GM23338 (cell line): ENCODE data around the gene PRIM1. TPM values are rescaled to one million over a fixed set of nuclear protein-coding genes. Genes with fewer than 3 reads are reported as not detected.
"Not testable (repeated sequence)": the region's sequence is repeated elsewhere in the genome, so short reads cannot be mapped to it uniquely, and the experiment has no call there.

Experiments
- ATAC-seq: fragments of 200-7000 bp; cut with Tn5 transposase; 3 replicates; pipeline ENCODE4 v1.9.1; 2020
- DNase-seq: peaks from one replicate; pipeline ENCODE4 v3.0.0-alpha.2; 2015; ENCODE audit warnings: low spot score
- H2AFZ ChIP-seq: fragments of 200-600 bp; sonication (generic); 2 replicates; pipeline ENCODE4 v1.8.0; 2016; ENCODE audit warnings: antibody characterized with exemption, mild to moderate bottlenecking, moderate library complexity
- H3F3A ChIP-seq: fragments of 200-600 bp; sonication (generic); replicated peaks from 2 replicates; pipeline ENCODE4 v1.8.0; 2017; ENCODE audit warnings: antibody characterized with exemption, mixed run types, low read depth
- H3K27ac ChIP-seq: fragments of 200-600 bp; sonication (generic); 2 replicates; pipeline ENCODE4 v1.6.1; 2016; ENCODE audit warnings: low read depth
- H3K27me3 ChIP-seq: fragments of 200-600 bp; sonication (generic); 2 replicates; pipeline ENCODE4 v1.8.0; 2016; ENCODE audit warnings: mild to moderate bottlenecking, mixed run types, moderate library complexity; ENCODE audit not compliant: insufficient read depth
- H3K36me3 ChIP-seq: fragments of 200-600 bp; sonication (generic); 2 replicates; pipeline ENCODE4 v1.8.0; 2016; ENCODE audit warnings: mild to moderate bottlenecking; ENCODE audit not compliant: insufficient read depth
- H3K4me1 ChIP-seq: fragments of 200-600 bp; sonication (generic); 2 replicates; pipeline ENCODE4 v1.8.0; 2016; ENCODE audit warnings: mild to moderate bottlenecking, moderate library complexity; ENCODE audit not compliant: insufficient read depth
- H3K4me2 ChIP-seq: fragments of 200-600 bp; sonication (generic); 2 replicates; pipeline ENCODE4 v1.7.1; 2017; ENCODE audit warnings: mixed run types
- H3K4me3 ChIP-seq: fragments of 200-600 bp; sonication (generic); 2 replicates; pipeline ENCODE4 v1.6.1; 2016; ENCODE audit warnings: mixed run types
- H3K79me2 ChIP-seq: fragments of 200-600 bp; sonication (generic); replicated peaks from 2 replicates; pipeline ENCODE4 v1.8.0; 2017; ENCODE audit warnings: mild to moderate bottlenecking; ENCODE audit not compliant: insufficient read depth
- H3K9me2 ChIP-seq: fragments of 200-600 bp; sonication (generic); 2 replicates; pipeline ENCODE4 v1.8.0; 2017; ENCODE audit not compliant: insufficient read depth
- H4K20me1 ChIP-seq: fragments of 200-600 bp; sonication (generic); replicated peaks from 2 replicates; pipeline ENCODE4 v1.8.0; 2017; ENCODE audit warnings: mild to moderate bottlenecking; ENCODE audit not compliant: insufficient read depth
- H3K27ac Mint-ChIP-seq: 2 replicates; pipeline ENCODE4 v1.8.0; 2020; ENCODE audit warnings: inconsistent platforms, mild to moderate bottlenecking, moderate library complexity, mixed read lengths
- H3K27me3 Mint-ChIP-seq: 3 replicates; pipeline ENCODE4 v1.8.0; 2022; ENCODE audit warnings: low read depth, mild to moderate bottlenecking, moderate library complexity, mixed read lengths, inconsistent platforms; ENCODE audit not compliant: insufficient read depth, poor library complexity
- H3K36me3 Mint-ChIP-seq: 3 replicates; pipeline ENCODE4 v1.8.0; 2021; ENCODE audit warnings: low read depth, mild to moderate bottlenecking, inconsistent platforms, moderate library complexity, mixed read lengths
- H3K4me1 Mint-ChIP-seq: 3 replicates; pipeline ENCODE4 v1.8.0; 2020; ENCODE audit warnings: mild to moderate bottlenecking, inconsistent platforms, mixed read lengths
- H3K4me3 Mint-ChIP-seq: 3 replicates; pipeline ENCODE4 v1.8.0; 2021; ENCODE audit warnings: moderate library complexity, mild to moderate bottlenecking, inconsistent platforms, mixed read lengths
- H3K9me3 Mint-ChIP-seq: 3 replicates; pipeline ENCODE4 v1.8.0; 2020; ENCODE audit warnings: moderate library complexity, mild to moderate bottlenecking, inconsistent platforms, mixed read lengths
- CREB1 ChIP-seq: fragments of 250-450 bp; sonication (Bioruptor Pico); IDR thresholded peaks from 2 replicates; pipeline ENCODE4 v1.5.0; 2020; ENCODE audit warnings: low read depth, mild to moderate bottlenecking, moderate library complexity
- EZH2 ChIP-seq: fragments of 200-600 bp; sonication (generic); IDR thresholded peaks from one replicate; pipeline ENCODE4 v1.8.0; 2017; ENCODE audit warnings: antibody characterized with exemption, mild to moderate bottlenecking, low read depth; ENCODE audit not compliant: unreplicated experiment
- JUNB ChIP-seq: IDR thresholded peaks from one replicate; pipeline ENCODE4 v1.6.1; 2016; ENCODE audit warnings: antibody characterized with exemption; ENCODE audit not compliant: unreplicated experiment
- NANOG ChIP-seq: IDR thresholded peaks from 2 replicates; pipeline ENCODE4 v1.6.1; 2016; ENCODE audit warnings: antibody characterized with exemption, borderline replicate concordance
- POLR2AphosphoS5 ChIP-seq: IDR thresholded peaks from 2 replicates; pipeline ENCODE4 v1.6.1; 2016; ENCODE audit warnings: antibody characterized with exemption, low read depth
- STAT1 ChIP-seq: IDR thresholded peaks from one replicate; pipeline ENCODE4 v1.6.1; 2016; ENCODE audit warnings: antibody characterized with exemption; ENCODE audit not compliant: unreplicated experiment
- ZNF462 ChIP-seq: fragments of 250-450 bp; sonication (Bioruptor Pico); IDR thresholded peaks from 2 replicates; pipeline ENCODE4 v1.5.0; 2020; ENCODE audit warnings: mild to moderate bottlenecking, moderate library complexity
- polyA plus RNA-seq: library from polyadenylated mRNA; unstranded; fragments of >200 nt; fragmentation: Nextera tagmentation; extraction: Ambion mirVana; gene quantifications from 2 replicates; pipeline ENCODE4 v1.2.1, GENCODE V29; 2016
- total RNA-seq: library from RNA; depleted of rRNA; stranded (reverse); fragments of >200 nt; shearing (Covaris generic); gene quantifications from 2 replicates; pipeline ENCODE4 v1.2.3, GENCODE V29; 2014

PRIM1 gene
- total and polyA plus RNA-seq, 2 experiments from 2014 or later: 67.9 to 73.9 TPM

- TF ChIP-seq ZNF462 (CRISPR knock-in tag): no peak
- no peak for TF ChIP-seq POLR2AphosphoS5
- no peak for TF ChIP-seq CREB1 (CRISPR knock-in tag)
Observed at GRCh38 chr12:56792678-56793077, 40.6 kb upstream of the PRIM1 start (continued).

GRCh38 chr12:56789429-56789828 lies 37.3 kb upstream of the PRIM1 start:
- H3K27ac ChIP-seq, H3K36me3 ChIP-seq, H4K20me1 ChIP-seq, ATAC-seq, DNase-seq, H3K27me3 Mint-ChIP-seq, H3K4me2 ChIP-seq, H3K4me3 Mint-ChIP-seq, H3K4me3 ChIP-seq, H3K79me2 ChIP-seq, H3K27ac Mint-ChIP-seq, H2AFZ ChIP-seq, H3K4me1 Mint-ChIP-seq, H3K27me3 ChIP-seq, H3K9me2 ChIP-seq, H3K4me1 ChIP-seq, H3F3A ChIP-seq: not testable (repeated sequence)
- Mint-ChIP-seq H3K36me3 (peaks cover 32% of the 10 kb centered on the region), H3K9me3 (peaks cover 50% of the 10 kb centered on the region)

GRCh38 chr12:56787498-56787897 lies 35.4 kb upstream of the PRIM1 start:
- no peaks in the 10 kb centered on the region for H3F3A ChIP-seq
- Mint-ChIP-seq H3K27me3 (peaks cover 2% of the 10 kb centered on the region), H3K9me3 (peaks cover 57% of the 10 kb centered on the region), H3K4me3 (no peak overlapping the region), H3K36me3 (peaks cover 39% of the 10 kb centered on the region), H3K27ac (no peak overlapping the region), H3K4me1 (no peaks in the 10 kb centered on the region; the same call in 2 of the 3 replicates)
- no peaks in the 10 kb centered on the region for H3K79me2 ChIP-seq
- H3K4me2 ChIP-seq: no peak overlapping the region
- no peak overlapping the region for H2AFZ ChIP-seq
- no peaks in the 10 kb centered on the region for H3K36me3 ChIP-seq
- no peaks in the 10 kb centered on the region for H4K20me1 ChIP-seq
- TF ChIP-seq NANOG (no peak), JUNB (no peak), EZH2 (no peak), STAT1 (no peak)
- no peak overlapping the region for H3K4me3 ChIP-seq
- ATAC-seq (no peak), DNase-seq (no peak)
- no peaks in the 10 kb centered on the region for H3K9me2 ChIP-seq
- no peaks in the 10 kb centered on the region for H3K27me3 ChIP-seq
- no peak overlapping the region for H3K27ac ChIP-seq
- no peaks in the 10 kb centered on the region for H3K4me1 ChIP-seq
